Measurements from ENCODE around the gene MARCKS. TPM values are rescaled to one million over a fixed set of nuclear protein-coding genes. Genes with fewer than 3 reads are reported as not detected.

The MARCKS gene
- total and polyA plus RNA-seq, 2 of the 13 experiments (the other 11 are each of a cell fraction or from before 2014, with no cell fraction given) = 30.5 to 39.5 TPM

GRCh38 chr6:113858480-113859348, 1.6 kb downstream of the MARCKS start (continued):
- TF ChIP-seq RXRA (CRISPR knock-in tag; IDR thresholded peaks at IDR 0.05) (no peak; the same call in 1 of the 2 replicates), REL (CRISPR knock-in tag; conservative IDR thresholded peaks at IDR 0.05) (no peak), KDM1A (CRISPR knock-in tag; IDR thresholded peaks at IDR 0.05) (no peak), ZMAT3 (CRISPR knock-in tag; conservative IDR thresholded peaks at IDR 0.05) (peak; percentile 79), FOXP4 (CRISPR knock-in tag; IDR thresholded peaks at IDR 0.05) (peak; percentile 27), BCLAF1 (IDR thresholded peaks at IDR 0.05) (no peak), PCBP2 (optimal IDR thresholded peaks at IDR 0.05; ENCODE audit: low read depth, low read length, poor library complexity, severe bottlenecking) (no peak), RFXAP (CRISPR knock-in tag; IDR thresholded peaks at IDR 0.05; ENCODE audit: borderline replicate concordance) (no peak), ZFP82 (CRISPR knock-in tag; IDR thresholded peaks at IDR 0.05; ENCODE audit: borderline replicate concordance) (0 out of 2 replicates have a peak, but pooled peaks have one; percentile 46), ZNF646 (CRISPR knock-in tag; IDR thresholded peaks at IDR 0.05) (no peak; the same call in 1 of the 2 replicates), ZFP36 (IDR thresholded peaks at IDR 0.05; ENCODE audit: borderline replicate concordance, low read depth, low read length, partially characterized antibody) (no peak), ZNF235 (CRISPR knock-in tag; IDR thresholded peaks at IDR 0.05; ENCODE audit: borderline replicate concordance) (no peak), SOX13 (IDR thresholded peaks at IDR 0.05) (no peak), SOX13 (CRISPR knock-in tag; conservative IDR thresholded peaks at IDR 0.05 in 1 of 2, IDR thresholded peaks at IDR 0.05 in 1 of 2) (peak in 1 of 2 experiments; percentile 67; a peak in 2 of 4 replicates), TEAD3 (CRISPR knock-in tag; optimal IDR thresholded peaks at IDR 0.05; ENCODE audit: borderline replicate concordance) (no peak), ZNF761 (CRISPR knock-in tag; conservative IDR thresholded peaks at IDR 0.05) (0 out of 2 replicates have a peak, but pooled peaks have one; percentile 23), MED13 (CRISPR knock-in tag; IDR thresholded peaks at IDR 0.05) (0 out of 2 replicates have a peak, but pooled peaks have one; percentile 73), ZNF230 (CRISPR knock-in tag; IDR thresholded peaks at IDR 0.05) (no peak)
